CD4-positive, alpha-beta T cell treated with Interleukin-6 at 100 ng/mL for 8 hours (primary cell): Measurements from ENCODE around the gene ARHGAP24.
"Not testable (repeated sequence)": the region's sequence is repeated elsewhere in the genome, so short reads cannot be mapped to it uniquely, and the experiment has no call there.

Experiments
- DNase-seq: peaks from one replicate; pipeline ENCODE4 v3.0.0-alpha.2; 2020; ENCODE audit warnings: mixed read lengths, low spot score

Gene ARHGAP24

DNA sequence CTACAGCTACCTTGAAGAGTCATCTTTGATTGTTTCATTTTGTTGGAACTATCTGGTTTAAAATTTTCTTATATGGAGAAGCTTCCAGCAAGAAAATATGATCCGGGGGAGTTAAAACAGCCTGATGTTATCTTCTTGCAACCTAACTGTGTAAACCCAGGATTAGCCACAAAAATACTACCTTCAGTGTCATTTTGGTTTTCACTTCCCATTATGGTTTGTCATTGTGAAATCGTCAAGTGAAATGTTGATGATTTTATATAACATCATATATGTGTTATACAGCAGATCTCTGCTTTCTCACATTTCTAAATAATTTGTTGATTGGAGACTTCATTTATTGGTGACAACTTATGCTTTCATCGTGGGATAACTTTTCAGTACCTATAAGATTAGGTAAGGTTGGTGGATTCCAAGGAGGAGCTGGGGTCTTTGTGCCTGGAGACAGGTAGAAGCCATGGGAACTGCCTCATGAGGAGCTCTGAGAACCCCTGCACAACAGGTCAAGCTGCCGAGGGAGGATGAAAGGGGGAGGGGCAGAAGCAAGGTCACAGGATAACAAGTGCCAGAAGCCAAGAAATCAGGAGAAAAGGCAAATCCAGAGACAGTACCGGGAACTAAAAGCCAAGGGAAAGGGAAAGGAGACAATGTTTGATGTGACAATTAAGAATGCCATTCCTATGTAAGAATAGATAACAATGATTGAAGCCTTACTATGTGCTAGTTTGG lies 7.2 kb downstream of the ARHGAP24 start:
- no peak for DNase-seq

DNA sequence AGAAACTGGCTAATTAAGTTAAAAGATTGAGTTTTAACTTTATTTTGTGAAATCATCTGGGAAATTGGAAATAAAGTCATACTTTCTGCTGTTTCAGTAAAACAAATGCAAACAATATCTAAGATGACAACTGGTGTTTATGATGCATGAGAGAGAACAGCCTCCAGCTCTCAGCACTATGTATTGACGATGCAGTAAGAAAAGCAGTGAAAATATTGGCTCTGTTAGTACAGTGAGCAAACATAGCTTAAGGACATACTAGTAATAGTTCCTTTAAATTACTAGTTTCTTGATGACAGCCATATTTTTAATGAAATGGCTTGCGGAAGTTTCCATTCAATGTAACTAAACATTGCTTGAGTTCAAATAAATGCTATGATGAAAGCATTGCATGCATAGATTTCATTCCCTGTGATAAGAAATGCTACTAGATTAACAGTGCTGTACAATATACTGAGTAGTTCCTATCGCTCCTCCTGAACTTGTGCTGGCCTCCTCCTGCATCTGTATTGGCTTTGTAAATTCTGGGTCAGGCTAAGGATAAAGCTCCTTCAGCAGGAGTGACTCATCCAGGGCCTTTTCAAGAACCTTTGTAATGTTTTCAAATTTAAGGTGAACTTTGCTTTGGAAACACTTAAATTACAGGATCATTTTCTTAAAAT lies 11.6 kb downstream of the ARHGAP24 start:
- no peak for DNase-seq

DNA sequence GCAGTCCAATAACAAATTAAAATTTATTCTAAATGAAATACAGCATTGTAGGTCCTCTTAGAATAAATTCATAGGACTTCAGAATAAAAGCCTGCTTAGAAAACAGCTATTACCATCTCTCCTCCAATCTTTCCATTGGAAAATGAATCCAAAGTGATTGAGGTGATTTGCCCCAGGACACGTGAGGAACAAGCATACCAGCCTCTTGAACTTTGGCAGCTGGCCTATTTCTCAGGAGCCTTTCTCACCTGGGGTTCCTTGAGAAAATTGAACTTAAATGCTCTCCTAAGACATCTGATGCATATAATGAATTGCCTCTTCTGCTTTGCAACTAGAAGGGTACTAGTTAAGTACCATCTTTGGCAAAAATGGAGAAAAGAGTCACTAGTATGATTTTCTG lies 13.5 kb downstream of the ARHGAP24 start:
- DNase-seq: no peak

DNA sequence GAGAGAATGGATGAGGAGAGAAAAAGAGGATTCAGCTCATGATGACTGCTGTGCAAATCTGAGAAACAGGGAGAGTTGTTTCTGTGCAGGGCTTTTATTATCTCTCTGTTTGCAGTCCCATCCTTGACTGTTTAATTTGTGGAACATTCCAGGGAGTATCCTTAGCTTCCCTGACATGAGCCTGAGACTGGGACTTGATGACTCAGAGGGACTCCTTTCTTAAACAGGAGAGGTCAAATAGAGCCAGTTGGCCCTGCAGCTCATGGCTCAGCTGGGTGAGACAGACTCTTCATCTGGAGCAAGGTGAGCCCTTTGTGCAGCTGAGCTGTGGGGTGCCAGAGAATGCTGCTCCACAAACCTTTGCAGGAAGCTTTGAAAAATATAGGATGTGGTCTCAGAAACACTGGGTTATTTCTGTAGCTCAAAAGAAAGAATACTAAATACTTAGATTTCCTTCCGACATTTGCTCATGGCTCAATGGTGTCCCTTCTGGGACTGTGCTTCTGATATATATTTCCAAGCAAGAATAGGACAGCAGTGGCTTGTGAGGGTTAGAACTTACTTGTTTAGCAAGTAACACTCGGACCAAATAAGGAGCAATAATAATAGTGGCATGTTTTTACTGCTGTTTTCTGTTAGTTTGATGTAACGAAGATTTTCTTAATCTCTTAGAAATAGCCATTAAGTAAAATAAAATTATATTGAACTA lies 14.5 kb downstream of the ARHGAP24 start:
- DNase-seq: no peak

DNA sequence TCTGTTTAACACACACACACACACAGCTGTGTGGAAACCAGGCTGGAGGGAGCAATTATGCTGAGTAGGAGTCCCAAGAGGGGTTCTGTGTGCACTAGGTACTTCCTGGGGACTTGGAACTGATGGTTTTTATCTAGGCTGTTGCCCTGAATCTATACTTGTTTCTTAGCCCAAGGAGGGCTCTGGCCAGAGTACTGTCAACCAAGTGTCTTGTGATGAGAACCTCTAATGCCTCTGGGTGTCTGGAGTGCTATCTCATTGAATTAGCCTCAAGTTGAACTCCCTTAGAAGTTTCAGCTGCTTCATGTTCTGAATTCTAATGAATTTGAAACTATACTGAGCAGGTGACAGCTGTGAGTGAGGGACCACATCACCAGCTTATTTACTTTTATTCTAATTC lies 16.6 kb downstream of the ARHGAP24 start:
- DNase-seq: no peak

DNA sequence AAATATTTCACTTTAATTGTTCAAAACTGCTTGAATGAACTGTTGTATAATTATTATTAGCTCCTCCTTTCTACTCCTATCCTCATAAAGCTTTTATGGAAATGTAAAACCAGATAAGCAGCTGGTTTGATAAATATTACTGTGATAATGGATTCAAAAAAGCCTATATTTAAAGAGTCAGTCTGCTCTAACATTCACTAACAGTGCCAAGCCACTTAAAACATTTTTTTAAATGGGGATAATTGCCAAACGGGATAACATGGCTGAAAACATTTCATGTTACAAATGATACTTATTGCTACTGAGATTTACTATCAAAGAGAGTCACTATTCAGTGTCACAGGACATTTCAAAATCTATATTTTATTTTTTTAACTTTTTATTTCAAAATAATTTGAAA lies 17.4 kb downstream of the ARHGAP24 start:
- DNase-seq: no peak

DNA sequence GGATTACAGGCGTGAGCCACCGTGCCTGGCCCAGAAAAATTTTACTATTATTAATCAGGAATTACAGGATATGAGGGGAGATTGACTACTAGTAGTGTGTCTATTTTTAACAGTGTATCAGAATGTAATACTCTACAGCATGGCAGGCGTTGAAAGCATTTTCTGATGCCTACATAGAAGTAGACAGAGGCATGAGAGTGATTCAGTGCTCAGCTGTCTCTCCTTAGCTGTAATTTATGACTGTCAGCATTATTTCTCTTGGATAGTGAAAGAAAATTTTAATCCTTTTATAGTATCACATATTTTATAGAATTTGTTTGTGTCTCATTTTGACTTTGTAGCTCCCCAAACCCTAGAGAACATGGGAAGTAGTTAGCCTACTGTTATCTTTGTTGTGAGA lies 20.7 kb downstream of the ARHGAP24 start:
- no peak for DNase-seq

DNA sequence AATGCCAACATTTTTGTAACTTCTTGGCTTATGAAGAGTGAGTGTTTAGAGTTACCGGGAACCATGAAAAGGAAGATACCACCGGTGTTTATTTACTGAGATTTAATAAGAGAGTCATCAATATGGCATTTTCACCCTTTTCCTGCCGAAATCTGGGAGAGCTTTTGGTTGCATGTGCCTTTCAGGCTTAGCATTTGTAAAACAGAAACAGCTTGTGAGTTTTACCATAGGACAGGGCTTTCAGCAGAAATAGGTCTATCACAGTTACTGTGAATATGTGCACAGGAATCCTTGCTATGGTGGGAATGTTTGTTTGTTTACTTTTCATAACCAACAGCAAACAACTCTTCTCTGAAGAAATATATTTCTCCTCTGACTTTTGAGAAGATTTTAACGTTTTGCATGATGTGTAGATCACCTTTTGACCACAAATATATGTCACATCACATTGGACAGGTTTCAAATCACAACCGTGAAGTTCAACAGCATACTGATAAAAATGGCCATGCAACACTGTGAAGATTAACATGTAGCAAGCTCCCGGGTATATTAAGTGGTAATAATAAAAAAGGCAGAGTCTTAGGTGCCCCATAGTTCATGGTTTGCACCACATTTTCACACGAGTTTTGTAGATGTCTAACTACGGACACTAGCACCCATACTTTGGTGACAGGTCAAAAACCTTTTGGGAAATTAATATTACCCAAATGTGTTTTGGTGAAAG lies 21.3 kb downstream of the ARHGAP24 start:
- no peak for DNase-seq

DNA sequence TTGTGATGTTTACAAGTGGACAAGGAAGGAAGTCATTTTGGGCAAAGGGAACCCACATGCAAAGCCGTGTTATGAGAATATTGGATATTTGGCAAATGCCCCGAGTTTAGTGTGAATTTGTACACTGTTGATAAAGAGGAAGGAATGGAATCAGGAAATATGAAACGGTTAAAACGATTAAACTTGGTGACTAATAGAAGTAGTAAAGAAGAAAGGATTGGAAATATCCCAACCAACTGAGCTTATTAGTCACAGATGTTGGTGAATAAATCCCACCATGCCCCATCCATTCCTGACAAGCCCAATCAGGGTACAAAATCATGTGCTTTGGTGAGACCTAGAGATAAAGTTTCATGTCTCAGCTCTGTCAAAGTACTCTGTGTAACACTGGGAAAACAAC lies 22.0 kb downstream of the ARHGAP24 start:
- no peak for DNase-seq

DNA sequence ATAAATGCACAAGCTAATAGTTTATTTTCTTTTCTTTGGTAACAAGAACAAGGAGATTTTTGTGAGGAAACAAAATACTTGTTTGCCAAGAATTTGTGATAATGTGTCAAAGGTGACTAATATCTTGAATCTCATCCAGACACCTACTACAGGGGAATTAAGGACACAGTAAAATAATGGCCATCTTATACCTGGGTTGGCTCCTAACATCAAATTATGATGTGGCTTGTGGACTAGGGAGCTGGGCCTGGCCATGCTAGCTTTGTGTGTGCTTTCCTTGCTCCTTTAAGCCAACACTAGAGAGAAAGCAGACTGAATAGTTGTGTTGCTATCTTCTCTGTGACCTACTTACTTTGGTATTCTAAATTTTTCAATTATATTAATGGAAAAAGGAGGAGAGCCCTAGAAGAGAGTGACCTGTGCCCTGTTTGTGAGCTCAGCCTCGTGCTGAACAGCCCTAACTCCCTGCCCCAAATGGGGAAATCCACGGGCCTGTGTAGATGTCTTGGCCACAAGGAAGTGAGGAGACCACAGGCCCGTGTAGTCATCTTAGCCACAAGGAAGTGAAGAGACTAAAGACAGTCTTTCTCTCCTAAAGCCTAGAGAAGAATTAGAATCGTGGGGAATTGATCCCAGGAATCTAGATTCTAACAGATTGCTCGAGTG lies 23.3 kb downstream of the ARHGAP24 start:
- no peak for DNase-seq

DNA sequence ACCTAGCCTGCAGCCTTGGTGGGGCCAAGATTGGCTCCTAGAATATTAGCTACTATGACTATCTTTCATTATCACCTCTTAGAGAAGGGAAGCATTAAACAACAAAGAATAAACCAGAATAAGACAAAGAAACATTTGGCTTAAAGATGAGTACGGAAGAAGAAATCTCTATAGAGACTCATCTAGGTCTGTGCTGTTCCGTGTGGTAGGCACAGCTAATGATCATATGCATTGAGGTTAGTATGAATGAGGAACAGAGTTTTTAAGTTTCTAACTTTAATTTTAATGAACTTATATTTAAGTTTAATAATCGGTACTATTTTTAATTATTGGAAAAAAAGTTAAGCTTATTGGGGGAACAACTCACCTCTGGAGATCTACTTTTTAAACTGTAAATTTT lies 24.6 kb downstream of the ARHGAP24 start:
- no peak for DNase-seq

DNA sequence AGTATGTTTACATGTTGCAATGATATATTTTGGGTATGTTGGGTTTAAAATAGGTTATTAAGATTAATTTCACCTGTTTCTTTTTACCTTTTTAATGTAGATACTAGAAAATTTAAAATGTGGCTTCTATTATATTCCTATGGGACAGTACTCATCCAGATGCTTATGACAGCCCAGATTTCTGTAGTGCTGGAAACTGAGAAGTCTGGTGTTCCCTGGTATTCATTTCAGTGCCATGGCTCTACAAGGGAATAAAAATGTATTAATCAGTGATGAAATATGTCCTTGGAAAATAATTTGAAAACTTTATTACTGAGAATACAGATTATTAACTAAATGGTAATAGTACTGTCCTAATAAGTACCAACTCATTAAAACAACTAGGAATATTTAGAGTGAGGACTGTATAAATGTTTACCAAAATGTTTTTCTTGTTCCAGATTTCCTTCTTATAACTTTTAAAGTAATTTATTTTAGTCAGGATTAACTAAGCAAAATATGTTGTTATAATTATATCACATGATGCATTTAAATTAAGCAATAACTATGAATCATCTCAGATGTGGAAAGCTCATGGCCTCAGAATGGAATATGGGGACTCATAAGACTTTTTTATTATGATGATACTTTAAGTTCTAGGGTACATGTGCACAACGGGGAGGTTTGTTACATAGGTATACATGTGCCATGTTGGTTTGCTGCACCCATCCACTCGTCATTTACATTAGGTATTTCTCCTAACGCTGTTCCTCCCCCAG lies 25.3 kb downstream of the ARHGAP24 start:
- DNase-seq: no peak

DNA sequence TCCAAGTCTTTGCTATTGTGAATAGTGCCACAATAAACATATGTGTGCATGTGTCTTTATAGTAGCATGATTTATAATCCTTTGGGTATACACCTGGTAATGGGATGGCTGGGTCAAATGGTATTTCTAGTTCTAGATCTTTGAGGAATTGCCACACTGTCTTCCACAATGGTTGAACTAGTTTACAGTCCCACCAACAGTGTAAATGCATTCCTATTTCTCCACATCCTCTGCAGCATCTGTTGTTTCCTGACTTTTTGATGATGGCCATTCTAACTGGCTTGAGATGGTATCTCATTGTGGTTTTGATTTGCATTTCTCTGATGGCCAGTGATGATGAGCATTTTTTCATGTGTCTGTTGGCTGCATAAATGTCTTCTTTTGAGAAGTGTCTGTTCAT lies 26.2 kb downstream of the ARHGAP24 start:
- not testable (repeated sequence) for DNase-seq

DNA sequence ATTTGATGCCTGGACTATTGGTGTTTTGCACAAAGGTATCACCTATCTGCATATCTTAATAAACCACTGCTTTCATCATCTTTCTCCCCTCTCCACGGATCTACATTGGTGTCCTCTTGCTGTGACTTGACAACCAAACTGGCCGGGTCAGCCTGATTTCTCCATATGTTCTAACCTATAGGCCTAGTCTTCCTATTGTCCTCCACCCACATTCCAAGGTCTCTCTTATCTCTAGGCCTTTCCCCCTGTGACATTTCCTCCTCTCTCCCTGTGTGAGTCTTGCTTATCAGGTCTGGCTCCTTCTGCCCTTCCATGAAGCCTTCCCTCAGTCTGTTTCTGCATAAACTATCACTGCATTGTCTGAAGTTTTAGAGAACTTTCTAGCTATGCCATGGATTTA lies 33.7 kb downstream of the ARHGAP24 start:
- DNase-seq: no peak

DNA sequence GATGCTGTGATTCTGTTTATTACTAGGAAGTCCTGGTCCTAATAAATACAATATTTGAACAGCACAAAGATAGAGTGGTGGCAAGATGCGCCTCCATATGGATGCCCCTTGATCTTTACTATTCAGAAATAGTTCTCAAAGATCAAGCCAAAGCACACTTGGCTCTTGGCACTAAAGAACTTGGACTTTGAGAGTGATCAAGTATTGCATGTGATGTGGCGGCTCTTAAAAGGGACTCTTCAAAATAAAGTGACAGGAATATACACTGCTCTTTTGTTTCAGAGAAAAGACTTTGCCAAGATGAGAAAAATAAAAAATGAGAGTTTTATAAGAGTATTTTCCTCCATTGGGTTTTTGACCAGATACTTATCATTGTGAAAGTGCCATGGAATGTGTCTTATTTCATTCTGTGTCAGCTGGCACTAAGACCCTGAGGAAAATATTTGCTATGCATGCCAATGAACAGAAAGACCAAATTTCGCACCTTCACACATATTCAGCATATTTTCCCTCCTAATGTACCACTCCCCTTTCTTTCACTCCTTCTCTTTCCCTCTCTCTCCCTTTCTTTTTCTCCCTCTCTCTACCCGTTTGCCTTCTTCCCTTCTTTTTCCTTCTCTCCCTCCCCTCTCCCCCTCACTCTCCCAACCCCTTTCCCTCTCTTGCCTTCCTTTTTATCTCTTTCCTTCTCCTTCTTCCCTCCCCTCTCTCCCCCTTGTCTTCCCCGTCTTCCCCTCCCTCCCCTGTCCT lies 35.1 kb downstream of the ARHGAP24 start:
- DNase-seq: no peak

DNA sequence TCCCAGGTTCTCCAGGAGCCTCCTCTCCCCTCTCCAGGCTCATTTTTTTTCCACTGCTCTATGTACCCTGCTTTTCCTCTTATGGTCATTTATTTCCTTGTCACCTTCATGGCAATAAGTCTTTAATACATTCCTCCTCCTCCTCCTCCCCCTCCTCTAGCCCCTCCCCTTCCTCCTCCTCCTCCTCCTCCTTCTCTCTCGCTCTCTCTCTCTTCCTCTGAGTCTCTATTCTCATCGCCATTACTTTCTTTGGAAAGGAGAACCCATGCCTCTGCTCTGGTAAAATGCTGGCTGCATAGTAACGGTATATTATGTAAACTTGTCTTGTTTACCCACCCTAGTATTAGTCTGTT lies 35.7 kb downstream of the ARHGAP24 start:
- DNase-seq: no peak

DNA sequence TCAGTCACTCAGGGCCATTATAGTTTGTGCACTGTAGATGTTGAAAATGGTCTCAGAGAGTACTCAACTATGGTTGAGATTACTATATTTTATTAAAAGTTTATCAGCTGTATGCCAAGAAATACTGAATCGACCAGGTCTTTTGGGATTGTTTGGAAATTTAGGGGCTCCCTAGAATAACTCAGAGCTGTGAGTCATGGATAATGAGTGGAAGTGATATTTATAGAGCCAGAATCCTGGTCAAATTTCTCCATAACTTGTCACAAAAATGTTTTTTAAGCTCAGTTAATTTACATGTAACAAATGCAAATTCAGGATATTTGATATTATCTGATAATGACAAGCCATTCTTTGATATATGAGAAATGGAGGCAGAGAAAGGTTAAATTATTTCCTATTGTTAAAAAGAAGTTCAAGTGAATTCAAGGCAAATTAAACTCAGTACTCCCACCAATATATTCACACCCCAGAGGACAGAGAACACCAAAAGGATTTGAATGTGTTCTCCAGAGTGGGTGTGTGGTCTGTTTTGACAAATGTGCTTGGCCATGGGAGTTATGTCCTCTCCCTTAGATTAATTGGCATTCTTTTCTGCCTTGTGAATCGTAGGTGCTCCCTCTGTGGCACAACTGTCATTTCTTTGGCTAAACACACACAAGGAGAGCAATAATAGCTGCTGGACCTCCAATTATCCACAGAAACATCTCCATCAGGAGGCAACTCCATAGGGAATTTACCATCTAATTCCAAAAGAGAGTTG lies 37.7 kb downstream of the ARHGAP24 start:
- no peak for DNase-seq

DNA sequence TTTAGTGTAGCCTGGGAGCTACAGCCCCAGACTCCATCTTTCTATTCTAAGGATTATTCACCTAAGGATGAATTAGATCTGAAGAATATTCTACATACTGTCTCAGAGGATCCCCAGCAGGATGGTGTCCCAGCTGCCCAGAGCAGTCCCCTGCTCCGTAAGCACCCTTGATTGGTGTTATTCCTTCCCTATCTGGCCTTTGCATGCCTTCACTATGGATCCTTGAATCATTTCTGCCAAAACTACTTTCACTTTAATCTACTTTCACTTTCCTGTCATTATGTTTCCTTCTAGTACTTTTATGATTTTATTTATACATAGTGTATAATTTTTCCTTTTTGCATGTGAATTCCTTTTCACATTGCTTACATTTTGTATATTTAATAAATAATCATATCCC lies 39.2 kb downstream of the ARHGAP24 start:
- no peak for DNase-seq

DNA sequence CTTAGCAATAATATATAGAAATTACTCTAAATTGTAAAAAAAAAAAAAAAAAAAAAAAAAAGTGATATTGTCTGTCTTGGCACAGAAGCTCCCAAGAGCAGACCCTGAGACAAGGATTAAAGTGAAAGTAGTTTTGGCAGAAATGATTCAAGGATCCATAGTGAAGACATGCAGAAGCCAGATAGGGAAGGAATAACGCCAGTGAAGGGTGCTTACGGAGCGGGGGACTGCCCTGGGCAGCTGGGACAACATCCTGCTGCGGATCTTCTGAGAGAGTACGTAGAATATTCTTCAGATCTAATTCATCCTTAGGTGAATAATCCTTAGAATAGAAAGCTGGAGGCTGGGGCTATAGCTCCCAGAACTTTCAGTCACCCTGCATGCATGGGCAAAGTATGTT lies 39.8 kb downstream of the ARHGAP24 start:
- no peak for DNase-seq

DNA sequence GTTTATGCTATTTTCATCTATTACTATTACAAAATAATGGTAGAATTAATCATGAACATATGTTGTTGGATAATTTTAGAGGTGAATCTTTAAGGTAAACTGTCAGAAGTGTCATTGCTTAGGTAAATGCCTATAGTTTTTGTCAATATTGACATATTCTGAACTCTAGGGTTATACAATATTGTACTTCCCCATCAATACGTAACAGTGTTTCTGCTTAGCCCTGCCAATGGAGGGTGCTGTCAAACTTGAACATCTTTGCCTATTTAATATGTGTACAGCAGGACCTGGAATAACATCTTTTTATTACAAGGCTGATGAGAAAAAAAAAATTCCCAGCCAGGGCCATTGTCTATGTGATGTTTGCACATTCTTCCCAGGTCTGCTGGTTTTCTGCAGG lies 40.8 kb downstream of the ARHGAP24 start:
- no peak for DNase-seq
